ENCODE data around the gene ISG15. TPM values are rescaled to one million over a fixed set of nuclear protein-coding genes. Genes with fewer than 3 reads are reported as not detected.
A peak's percentile ranks its signal among the peaks of the same experiment; 100 is the strongest.
"Not testable (repeated sequence)": the region's sequence is repeated elsewhere in the genome, so short reads cannot be mapped to it uniquely, and the experiment has no call there.

Gene ISG15
- total and polyA plus RNA-seq, 2 experiments from 2014 or later: 73.4 to 110 TPM

DNA sequence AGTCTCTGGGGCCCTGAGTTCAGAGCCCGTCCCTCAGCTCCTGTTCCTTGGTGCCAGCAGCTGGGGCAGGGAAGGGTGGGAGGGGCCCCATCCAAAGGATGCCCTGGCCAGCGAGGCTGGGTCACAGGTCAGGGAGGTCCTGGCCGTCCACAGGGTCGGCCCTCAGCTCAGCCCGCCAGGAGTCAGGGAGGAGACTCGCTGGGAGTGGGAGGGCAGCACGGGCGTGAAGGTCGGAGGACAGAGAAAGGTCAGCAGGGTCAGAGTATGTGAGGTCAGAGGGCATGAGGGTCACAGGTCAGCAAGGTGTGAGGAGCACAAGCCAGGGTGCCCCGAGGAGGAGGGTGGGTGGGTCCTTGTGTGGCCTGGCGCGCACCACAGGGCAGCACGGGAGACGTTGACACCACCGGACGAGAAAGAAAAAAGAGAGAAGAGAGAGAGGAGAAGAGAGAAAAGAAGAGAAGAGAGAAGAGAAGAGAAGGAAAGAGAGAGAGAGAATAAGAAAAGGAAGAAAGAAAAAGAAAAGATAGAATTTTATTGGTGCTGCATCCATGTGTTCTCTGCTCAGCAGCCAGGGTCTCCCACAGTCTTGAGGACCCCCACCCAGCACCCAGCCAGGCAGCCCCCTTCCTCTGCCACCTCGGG lies 38.5 kb upstream of the ISG15 start:
- peaks cover 59% of the 10 kb centered on the region for H3K27me3 ChIP-seq
- TF ChIP-seq, protein P1, sequence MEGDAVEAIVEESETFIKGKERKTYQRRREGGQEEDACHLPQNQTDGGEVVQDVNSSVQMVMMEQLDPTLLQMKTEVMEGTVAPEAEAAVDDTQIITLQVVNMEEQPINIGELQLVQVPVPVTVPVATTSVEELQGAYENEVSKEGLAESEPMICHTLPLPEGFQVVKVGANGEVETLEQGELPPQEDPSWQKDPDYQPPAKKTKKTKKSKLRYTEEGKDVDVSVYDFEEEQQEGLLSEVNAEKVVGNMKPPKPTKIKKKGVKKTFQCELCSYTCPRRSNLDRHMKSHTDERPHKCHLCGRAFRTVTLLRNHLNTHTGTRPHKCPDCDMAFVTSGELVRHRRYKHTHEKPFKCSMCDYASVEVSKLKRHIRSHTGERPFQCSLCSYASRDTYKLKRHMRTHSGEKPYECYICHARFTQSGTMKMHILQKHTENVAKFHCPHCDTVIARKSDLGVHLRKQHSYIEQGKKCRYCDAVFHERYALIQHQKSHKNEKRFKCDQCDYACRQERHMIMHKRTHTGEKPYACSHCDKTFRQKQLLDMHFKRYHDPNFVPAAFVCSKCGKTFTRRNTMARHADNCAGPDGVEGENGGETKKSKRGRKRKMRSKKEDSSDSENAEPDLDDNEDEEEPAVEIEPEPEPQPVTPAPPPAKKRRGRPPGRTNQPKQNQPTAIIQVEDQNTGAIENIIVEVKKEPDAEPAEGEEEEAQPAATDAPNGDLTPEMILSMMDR (IDR thresholded peaks at IDR 0.05; ENCODE audit: low read depth, low read length): no peak

DNA sequence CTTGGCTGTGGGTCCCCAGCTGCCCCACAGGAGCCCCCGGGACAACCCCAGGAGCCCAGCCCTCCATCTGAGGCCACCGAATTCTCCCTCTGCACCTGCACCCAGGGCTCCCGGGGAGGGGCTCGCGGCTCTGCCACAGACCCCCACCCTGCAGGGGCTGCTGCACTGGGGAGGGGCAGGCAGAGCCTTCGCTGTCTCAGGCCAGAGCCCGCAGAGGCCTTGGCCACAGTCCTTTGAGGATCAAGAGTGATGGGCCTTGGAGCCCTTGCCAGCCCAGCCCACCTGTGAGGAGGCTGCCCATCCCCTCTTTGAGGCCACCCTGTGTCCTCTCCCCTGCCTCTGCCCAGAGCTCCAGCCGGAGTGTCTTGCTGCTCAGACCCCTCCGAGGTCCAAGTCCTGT lies 37.9 kb upstream of the ISG15 start:
- no peak overlapping the region for H3K27ac ChIP-seq
- no peaks in the 10 kb centered on the region for H3K4me1 ChIP-seq (ENCODE audit: low read depth)
- no peak overlapping the region for H3K4me3 ChIP-seq
- no peaks in the 10 kb centered on the region for H3K36me3 ChIP-seq
- H3K27me3 ChIP-seq: peaks cover 53% of the 10 kb centered on the region
- DNase-seq (ENCODE audit: low read depth in 1 of 2, low spot score in 1 of 2): no peak
- TF ChIP-seq, protein P1 (IDR thresholded peaks at IDR 0.05; ENCODE audit: low read depth, low read length): no peak
- H3K9me3 ChIP-seq (ENCODE audit: low read depth): no peaks in the 10 kb centered on the region

More for the DNA sequence above, 38.5 kb upstream of the ISG15 start:
- DNase-seq (ENCODE audit: low read depth in 1 of 2, low spot score in 1 of 2): no peak
- H3K4me3 ChIP-seq: no peak overlapping the region
- H3K9me3 ChIP-seq (ENCODE audit: low read depth): no peaks in the 10 kb centered on the region
- no peaks in the 10 kb centered on the region for H3K36me3 ChIP-seq
- H3K4me1 ChIP-seq (ENCODE audit: low read depth): no peaks in the 10 kb centered on the region
- no peak overlapping the region for H3K27ac ChIP-seq

DNA sequence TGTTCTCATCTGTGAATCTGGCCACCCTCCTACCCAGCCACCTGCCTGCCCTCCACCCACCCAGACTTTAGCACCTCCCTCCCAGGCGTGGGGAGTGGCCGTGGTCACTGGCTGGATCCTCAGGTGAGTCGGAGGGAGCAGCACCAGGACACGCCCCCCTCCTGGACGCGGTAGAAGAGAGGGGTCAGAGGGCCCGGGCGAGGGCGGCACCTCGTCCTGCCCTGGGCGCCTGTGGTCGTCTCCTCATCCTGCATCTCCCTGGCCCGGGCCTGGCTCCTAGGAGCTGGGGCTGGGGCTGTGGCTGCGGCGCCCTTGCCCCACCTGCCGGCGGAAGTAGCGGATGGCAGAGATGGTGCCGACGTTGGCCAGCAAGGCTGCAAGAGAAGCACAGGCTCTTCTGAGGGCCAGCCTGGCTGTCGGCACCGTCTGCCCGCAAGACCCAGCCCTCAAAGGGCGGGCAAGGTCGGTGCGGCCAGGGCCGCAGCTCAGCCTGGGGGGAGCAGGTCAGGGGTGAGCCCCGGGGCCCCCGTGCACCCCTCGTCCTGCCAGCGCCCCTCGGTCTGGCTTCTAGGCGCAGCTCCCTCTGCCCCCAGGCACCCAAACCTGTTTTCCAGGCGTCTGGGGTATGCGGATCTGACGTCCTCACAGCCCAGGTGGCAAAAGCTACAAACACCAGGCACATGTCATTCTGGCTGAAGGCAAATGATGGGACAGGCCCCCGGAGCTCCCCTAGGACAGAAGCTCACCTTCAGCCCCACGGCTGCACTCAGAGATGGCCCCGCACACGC lies 37.2 kb upstream of the ISG15 start:
- no peak overlapping the region for H3K27ac ChIP-seq
- TF ChIP-seq, protein P1 (IDR thresholded peaks at IDR 0.05; ENCODE audit: low read depth, low read length): peak; percentile 59
- peak; percentile 64 to 77 for DNase-seq (ENCODE audit: low read depth in 1 of 2, low spot score in 1 of 2)
- no peaks in the 10 kb centered on the region for H3K36me3 ChIP-seq
- H3K9me3 ChIP-seq (ENCODE audit: low read depth): no peaks in the 10 kb centered on the region
- H3K4me1 ChIP-seq (ENCODE audit: low read depth): peaks cover 3% of the 10 kb centered on the region
- H3K4me3 ChIP-seq: no peak overlapping the region
- peaks cover 46% of the 10 kb centered on the region for H3K27me3 ChIP-seq

DNA sequence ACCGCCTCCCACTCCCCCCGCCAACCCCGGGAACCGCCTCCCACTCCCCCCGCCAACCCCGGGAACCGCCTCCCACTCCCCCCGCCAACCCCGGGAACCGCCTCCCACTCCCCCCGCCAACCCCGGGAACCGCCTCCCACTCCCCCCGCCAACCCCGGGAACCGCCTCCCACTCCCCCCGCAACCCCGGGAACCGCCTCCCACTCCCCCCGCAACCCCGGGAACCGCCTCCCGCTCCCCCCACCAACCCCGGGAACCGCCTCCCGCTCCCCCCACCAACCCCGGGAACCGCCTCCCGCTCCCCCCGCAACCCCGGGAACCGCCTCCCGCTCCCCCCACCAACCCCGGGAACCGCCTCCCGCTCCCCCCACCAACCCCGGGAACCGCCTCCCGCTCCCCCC lies 36.5 kb upstream of the ISG15 start:
- not testable (repeated sequence) for H3K4me1 ChIP-seq (ENCODE audit: low read depth); H3K36me3 ChIP-seq; DNase-seq (ENCODE audit: low read depth in 1 of 2, low spot score in 1 of 2); H3K9me3 ChIP-seq (ENCODE audit: low read depth); H3K4me3 ChIP-seq; H3K27ac ChIP-seq
- peaks cover 39% of the 10 kb centered on the region for H3K27me3 ChIP-seq

DNA sequence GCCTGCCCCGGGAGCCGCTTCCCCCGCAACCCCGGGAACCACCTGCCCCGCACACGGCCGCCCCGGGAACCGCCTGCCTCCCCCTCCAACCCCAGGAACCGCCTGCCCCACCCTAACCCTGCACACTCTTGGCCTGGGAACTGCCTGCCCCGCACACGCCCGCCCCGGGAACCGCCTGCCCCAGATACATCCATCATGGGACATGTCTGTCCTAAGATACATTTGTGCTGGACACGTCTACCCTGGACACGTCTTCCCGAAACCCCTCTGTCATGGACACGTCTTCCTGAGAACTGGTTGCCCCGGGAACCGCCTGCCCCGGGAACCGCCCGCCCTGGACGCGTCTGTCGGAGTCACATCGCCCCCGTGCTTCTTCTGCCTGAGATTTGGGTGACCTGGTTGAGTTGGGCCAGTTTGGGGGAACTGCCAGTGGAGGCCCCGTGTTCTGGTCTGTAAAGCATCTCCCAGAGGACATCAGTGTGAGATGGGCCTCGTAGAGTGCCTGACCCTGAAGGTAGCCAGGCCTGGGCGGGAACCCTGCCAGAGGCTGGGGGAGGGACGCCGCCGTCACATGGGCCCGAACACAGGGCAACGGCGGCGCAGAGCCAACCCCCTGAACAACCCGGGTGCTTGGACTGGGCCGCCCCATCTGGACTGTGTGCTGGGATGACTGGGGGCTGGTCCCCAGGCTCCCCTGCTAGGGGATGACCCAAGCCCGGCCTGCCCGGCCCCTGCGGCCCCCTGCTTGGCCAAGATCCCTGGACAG lies 35.0 kb upstream of the ISG15 start:
- DNase-seq (ENCODE audit: low read depth in 1 of 2, low spot score in 1 of 2): no peak
- TF ChIP-seq, protein P1 (IDR thresholded peaks at IDR 0.05; ENCODE audit: low read depth, low read length): no peak
- peaks cover 31% of the 10 kb centered on the region for H3K27me3 ChIP-seq

More for the DNA sequence above, 35.0 kb upstream of the ISG15 start:
- H3K9me3 ChIP-seq (ENCODE audit: low read depth): no peaks in the 10 kb centered on the region
- no peaks in the 10 kb centered on the region for H3K36me3 ChIP-seq
- H3K4me3 ChIP-seq: no peak overlapping the region
- H3K27ac ChIP-seq: no peak overlapping the region
- H3K4me1 ChIP-seq (ENCODE audit: low read depth): peaks cover 3% of the 10 kb centered on the region
